ENCODE data around the gene GHR. TPM values are rescaled to one million over a fixed set of nuclear protein-coding genes. Genes with fewer than 3 reads are reported as not detected.

Gene GHR
- polyA plus RNA-seq, 1 experiment: 0.90 TPM

DNA sequence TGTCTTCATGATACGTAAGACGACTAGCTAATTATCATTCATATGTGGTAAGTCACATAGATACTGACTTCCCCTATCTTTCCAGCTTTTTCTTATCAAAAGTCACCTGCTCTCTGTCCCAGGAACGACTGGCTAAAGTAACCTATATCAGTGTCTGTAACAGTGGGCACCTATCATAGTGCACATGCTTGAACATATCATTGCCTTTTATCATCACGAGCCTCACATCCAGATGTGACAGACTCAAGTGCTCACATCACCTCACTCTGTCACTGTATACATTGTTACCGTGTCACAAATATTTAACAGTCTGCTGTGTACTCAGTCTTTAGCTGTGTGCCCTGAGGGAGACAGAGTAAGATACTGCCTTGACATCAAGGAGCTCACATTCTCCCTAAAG lies 208.0 kb downstream of the GHR start:
- TF ChIP-seq, protein P1, sequence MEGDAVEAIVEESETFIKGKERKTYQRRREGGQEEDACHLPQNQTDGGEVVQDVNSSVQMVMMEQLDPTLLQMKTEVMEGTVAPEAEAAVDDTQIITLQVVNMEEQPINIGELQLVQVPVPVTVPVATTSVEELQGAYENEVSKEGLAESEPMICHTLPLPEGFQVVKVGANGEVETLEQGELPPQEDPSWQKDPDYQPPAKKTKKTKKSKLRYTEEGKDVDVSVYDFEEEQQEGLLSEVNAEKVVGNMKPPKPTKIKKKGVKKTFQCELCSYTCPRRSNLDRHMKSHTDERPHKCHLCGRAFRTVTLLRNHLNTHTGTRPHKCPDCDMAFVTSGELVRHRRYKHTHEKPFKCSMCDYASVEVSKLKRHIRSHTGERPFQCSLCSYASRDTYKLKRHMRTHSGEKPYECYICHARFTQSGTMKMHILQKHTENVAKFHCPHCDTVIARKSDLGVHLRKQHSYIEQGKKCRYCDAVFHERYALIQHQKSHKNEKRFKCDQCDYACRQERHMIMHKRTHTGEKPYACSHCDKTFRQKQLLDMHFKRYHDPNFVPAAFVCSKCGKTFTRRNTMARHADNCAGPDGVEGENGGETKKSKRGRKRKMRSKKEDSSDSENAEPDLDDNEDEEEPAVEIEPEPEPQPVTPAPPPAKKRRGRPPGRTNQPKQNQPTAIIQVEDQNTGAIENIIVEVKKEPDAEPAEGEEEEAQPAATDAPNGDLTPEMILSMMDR (IDR thresholded peaks at IDR 0.05; ENCODE audit: insufficient read depth, low read depth, low read length): no peak
- CTCF ChIA-PET: interaction anchor here (1.5 kb wide), 1 partner anchor 47 kb away, joined by 4 read pairs; no protein-coding TSS in a partner anchor
- DNase-seq (ENCODE audit: low read depth): no peak
- Histone ChIP-seq H3K36me3 (ENCODE audit: control insufficient read depth, insufficient read depth, low read length) (no peaks in the 10 kb centered on the region), H3K4me3 (ENCODE audit: low read depth, low read length) (no peak overlapping the region), H3K27me3 (ENCODE audit: control insufficient read depth, insufficient read depth, low read length) (no peaks in the 10 kb centered on the region)
- POLR2A ChIA-PET: no interaction called here

DNA sequence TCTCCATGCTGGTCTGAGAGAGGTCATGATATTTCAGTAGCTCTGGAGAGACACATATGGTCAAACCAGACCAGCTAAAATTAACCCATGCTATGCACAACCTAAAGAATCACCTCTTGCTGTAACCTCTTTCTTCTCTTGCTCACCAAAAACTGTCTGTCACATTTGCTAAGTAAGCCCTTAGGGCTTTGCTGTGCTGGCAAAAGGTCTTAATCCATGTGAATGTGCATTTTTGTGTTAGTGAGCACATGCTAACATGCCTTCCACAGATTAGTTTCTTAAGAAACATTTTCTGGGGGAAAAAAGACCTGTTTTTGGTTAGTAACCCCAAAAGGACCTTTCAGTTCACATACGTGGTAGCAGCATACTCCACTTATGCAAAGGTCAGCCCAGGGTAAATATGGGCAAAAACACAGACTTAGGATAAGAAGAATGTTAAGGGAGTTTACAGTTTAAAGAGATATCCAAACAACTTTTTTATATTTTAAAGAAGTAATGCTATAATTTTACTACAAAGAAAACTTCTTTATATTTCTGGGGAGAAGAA lies 209.2 kb downstream of the GHR start:
- POLR2A ChIA-PET: no interaction called here
- Histone ChIP-seq H3K4me3 (ENCODE audit: low read depth, low read length) (no peak overlapping the region), H3K36me3 (ENCODE audit: control insufficient read depth, insufficient read depth, low read length) (no peaks in the 10 kb centered on the region), H3K27me3 (ENCODE audit: control insufficient read depth, insufficient read depth, low read length) (no peaks in the 10 kb centered on the region)
- CTCF ChIA-PET: interaction anchor here (1.5 kb wide), 1 partner anchor 48 kb away, joined by 4 read pairs; no protein-coding TSS in a partner anchor
- no peak for DNase-seq (ENCODE audit: low read depth)
- TF ChIP-seq, protein P1 (IDR thresholded peaks at IDR 0.05; ENCODE audit: insufficient read depth, low read depth, low read length): no peak

DNA sequence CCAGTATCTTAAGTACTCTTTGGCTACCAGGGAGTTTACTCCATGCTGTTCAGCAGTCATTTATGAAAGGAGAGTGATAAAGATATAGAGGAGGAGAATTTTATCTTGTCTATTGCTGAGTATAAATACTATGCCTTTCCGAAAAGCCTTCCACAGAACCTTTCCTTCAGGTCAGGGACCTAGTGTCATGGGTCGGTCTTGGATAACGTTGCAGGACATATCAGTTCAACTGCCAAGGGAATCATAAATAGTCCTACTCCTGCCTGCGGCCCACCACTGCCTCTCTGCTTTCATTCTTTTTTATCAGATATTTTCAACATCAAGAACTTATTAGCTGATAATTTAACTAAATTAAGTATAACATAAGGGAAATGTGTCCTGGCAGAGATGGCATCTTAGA lies 211.3 kb downstream of the GHR start:
- H3K36me3 ChIP-seq (ENCODE audit: control insufficient read depth, insufficient read depth, low read length): no peaks in the 10 kb centered on the region
- no peak for DNase-seq (ENCODE audit: low read depth)
- no peak overlapping the region for H3K4me3 ChIP-seq (ENCODE audit: low read depth, low read length)
- TF ChIP-seq, protein P1 (IDR thresholded peaks at IDR 0.05; ENCODE audit: insufficient read depth, low read depth, low read length): no peak
- POLR2A ChIA-PET: no interaction called here
- no peaks in the 10 kb centered on the region for H3K27me3 ChIP-seq (ENCODE audit: control insufficient read depth, insufficient read depth, low read length)
- CTCF ChIA-PET: no interaction called here

DNA sequence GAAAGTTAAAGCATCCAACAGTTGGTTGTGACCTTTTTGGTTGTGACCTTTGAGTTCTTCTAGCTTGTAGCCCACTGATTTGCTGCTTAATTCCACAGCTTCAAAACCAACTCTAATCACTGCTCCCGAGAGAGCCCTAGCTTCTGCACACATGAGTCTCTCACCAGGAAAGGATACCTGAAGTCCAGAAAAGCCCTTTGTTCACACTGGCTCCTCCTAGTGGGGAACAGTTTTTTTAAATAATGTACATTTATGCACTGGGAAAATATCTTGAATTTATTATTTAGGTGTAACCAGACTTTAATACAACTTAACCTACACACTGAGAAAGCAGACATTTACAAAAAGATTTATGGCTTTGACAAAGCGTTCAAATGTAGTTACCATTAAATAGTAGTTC lies 213.2 kb downstream of the GHR start:
- Histone ChIP-seq H3K36me3 (ENCODE audit: control insufficient read depth, insufficient read depth, low read length) (no peaks in the 10 kb centered on the region), H3K4me3 (ENCODE audit: low read depth, low read length) (no peak overlapping the region), H3K27me3 (ENCODE audit: control insufficient read depth, insufficient read depth, low read length) (no peaks in the 10 kb centered on the region)
- ChIA-PET CTCF (interaction anchor here (1.0 kb wide), 1 partner anchor 213 kb away, joined by 3 read pairs; no protein-coding TSS in a partner anchor), POLR2A (no interaction called here)
- TF ChIP-seq, protein P1 (IDR thresholded peaks at IDR 0.05; ENCODE audit: insufficient read depth, low read depth, low read length): peak; percentile 19; the same call in 1 of the 2 replicates
- no peak for DNase-seq (ENCODE audit: low read depth)

DNA sequence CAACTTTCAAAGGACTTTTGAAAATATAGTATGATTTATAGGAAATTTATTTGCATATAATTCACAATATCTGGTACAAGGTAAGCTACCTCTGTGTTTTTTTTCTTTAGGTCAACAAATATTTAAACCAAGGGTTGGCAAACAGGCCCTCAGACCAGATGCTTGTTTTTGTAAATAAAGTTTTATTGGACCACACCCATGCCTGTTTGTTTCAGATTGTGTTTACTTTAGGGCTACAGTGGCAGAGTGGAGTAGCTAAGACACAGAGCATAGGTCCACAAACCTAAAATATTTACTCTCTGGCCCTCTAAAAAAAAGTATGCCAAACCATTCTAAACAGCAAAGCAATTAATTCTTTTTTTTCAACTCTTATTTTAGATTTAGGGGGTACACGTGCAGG lies 213.7 kb downstream of the GHR start:
- no peak for DNase-seq (ENCODE audit: low read depth)
- Histone ChIP-seq H3K4me3 (ENCODE audit: low read depth, low read length) (no peak overlapping the region), H3K27me3 (ENCODE audit: control insufficient read depth, insufficient read depth, low read length) (no peaks in the 10 kb centered on the region), H3K36me3 (ENCODE audit: control insufficient read depth, insufficient read depth, low read length) (no peaks in the 10 kb centered on the region)
- TF ChIP-seq, protein P1 (IDR thresholded peaks at IDR 0.05; ENCODE audit: insufficient read depth, low read depth, low read length): no peak
- ChIA-PET CTCF (interaction anchor here (1.0 kb wide), 1 partner anchor 213 kb away, joined by 3 read pairs; no protein-coding TSS in a partner anchor), POLR2A (no interaction called here)

Measured in BJ (cell line).